Measurements from ENCODE around the gene AGRN.

GRCh38 chr1:997713-997992 lies 22.3 kb upstream of the AGRN start:
- TF ChIP-seq POLR2A (IDR thresholded peaks at IDR 0.05) = no peak
- TF ChIP-seq CTCF (IDR thresholded peaks at IDR 0.05) = no peak
